GM23248 (cell line): ENCODE measurements around the gene SLC2A6. TPM values are rescaled to one million over a fixed set of nuclear protein-coding genes. Genes with fewer than 3 reads are reported as not detected.
A peak's percentile ranks its signal among the peaks of the same experiment; 100 is the strongest.

ENCODE experiments used
- DNase-seq: peaks from one replicate; pipeline ENCODE4 v3.0.0-alpha.2; 2015
- H2AFZ ChIP-seq: fragments of 200-600 bp; sonication (generic); 2 replicates; pipeline ENCODE4 v1.6.1; 2016; ENCODE audit warnings: antibody characterized with exemption
- H3F3A ChIP-seq: fragments of 200-600 bp; sonication (generic); 2 replicates; pipeline ENCODE4 v1.6.1; 2016; ENCODE audit warnings: mild to moderate bottlenecking, antibody characterized with exemption, mixed run types; ENCODE audit not compliant: insufficient read depth
- H3K27ac ChIP-seq: fragments of 200-600 bp; sonication (generic); 2 replicates; pipeline ENCODE4 v1.5.1; 2016; ENCODE audit warnings: mild to moderate bottlenecking
- H3K27me3 ChIP-seq: fragments of 200-600 bp; sonication (generic); replicated peaks from 2 replicates; pipeline ENCODE4 v1.6.1; 2016; ENCODE audit warnings: mild to moderate bottlenecking; ENCODE audit not compliant: insufficient read depth
- H3K36me3 ChIP-seq: fragments of 200-600 bp; sonication (generic); 2 replicates; pipeline ENCODE4 v1.6.1; 2016; ENCODE audit warnings: low read depth, mild to moderate bottlenecking
- H3K4me1 ChIP-seq: fragments of 200-600 bp; sonication (generic); 2 replicates; pipeline ENCODE4 v1.6.1; 2016; ENCODE audit warnings: mild to moderate bottlenecking; ENCODE audit not compliant: insufficient read depth
- H3K4me2 ChIP-seq: fragments of 200-600 bp; sonication (generic); one replicate; pipeline ENCODE4 v1.6.1; 2016; ENCODE audit warnings: mild to moderate bottlenecking; ENCODE audit not compliant: unreplicated experiment
- H3K4me3 ChIP-seq: fragments of 200-600 bp; sonication (generic); 2 replicates; pipeline ENCODE4 v1.5.1; 2016; ENCODE audit warnings: mild to moderate bottlenecking
- H3K79me2 ChIP-seq: fragments of 200-600 bp; sonication (generic); 2 replicates; pipeline ENCODE4 v1.6.1; 2016; ENCODE audit warnings: mild to moderate bottlenecking; ENCODE audit not compliant: insufficient read depth
- H3K9ac ChIP-seq: fragments of 200-600 bp; sonication (generic); 2 replicates; pipeline ENCODE4 v1.6.1; 2016; ENCODE audit warnings: mild to moderate bottlenecking
- H3K9me2 ChIP-seq: fragments of 200-600 bp; sonication (generic); 2 replicates; pipeline ENCODE4 v1.6.1; 2016; ENCODE audit warnings: mixed run types, mild to moderate bottlenecking, moderate library complexity; ENCODE audit not compliant: insufficient read depth
- H3K9me3 ChIP-seq: fragments of 200-600 bp; sonication (generic); one replicate; pipeline ENCODE4 v1.6.1; 2017; ENCODE audit warnings: low read depth
- H4K20me1 ChIP-seq: fragments of 200-600 bp; sonication (generic); 2 replicates; pipeline ENCODE4 v1.6.0; 2016; ENCODE audit not compliant: insufficient read depth
- EZH2 ChIP-seq: fragments of 200-600 bp; sonication (generic); IDR thresholded peaks from 2 replicates; pipeline ENCODE4 v1.6.1; 2018; ENCODE audit warnings: antibody characterized with exemption, mild to moderate bottlenecking; ENCODE audit not compliant: insufficient read depth, poor library complexity, severe bottlenecking
- EZH2phosphoT487 ChIP-seq: fragments of 200-600 bp; sonication (generic); IDR thresholded peaks from 2 replicates; pipeline ENCODE4 v1.6.1; 2018; ENCODE audit warnings: antibody characterized with exemption, moderate library complexity, mild to moderate bottlenecking, low read depth; ENCODE audit not compliant: insufficient read depth
- WGBS, 2 experiments: methylation state at CpG; one replicate each; pipeline ENCODE4 v1.1.6; 2015 to 2017; ENCODE audit warnings: low lambda C conversion rate in 2 of 2, low coverage in 1 of 2; ENCODE audit errors: missing lambda C conversion rate in 2 of 2; 5-methylcytosine and 5-hydroxymethylcytosine counted together
- in situ Hi-C: fragments of 300-500 bp; cut with MboI; formaldehyde crosslinking; loops from 2 replicates; pipeline ENCODE4 v1.15.0; 2020
- polyA plus RNA-seq: library from polyadenylated mRNA; unstranded; fragments of >200 nt; fragmentation: Nextera tagmentation; extraction: Ambion mirVana; gene quantifications from 2 replicates; pipeline ENCODE4 v1.2.1, GENCODE V29; 2016
- total RNA-seq: library from RNA; depleted of rRNA; stranded (reverse); fragments of >200 nt; shearing (Covaris generic); gene quantifications from 2 replicates; pipeline ENCODE4 v1.2.3, GENCODE V29; 2014; rRNA removed

Gene SLC2A6
- total and polyA plus RNA-seq, 2 experiments from 2014 or later = 6.8 to 12.0 TPM

GRCh38 chr9:133421615-133422542, 57.0 kb downstream of the SLC2A6 start, which contains the start of gene ADAMTS13:
Gene ADAMTS13, plus strand, starts transcription at chr9:133422367. Its CDS starts 77 bp downstream, at chr9:133422444.
- Histone ChIP-seq H4K20me1 (no peaks in the 10 kb centered on the region), H3K9ac (no peak within 1 kb of the TSS), H3F3A (0 out of 2 replicates have a peak, but pooled peaks cover 8% of the 10 kb centered on the region), H3K27me3 (no peaks in the 10 kb centered on the region), H3K9me2 (no peaks in the 10 kb centered on the region), H3K4me1 (no peaks in the 10 kb centered on the region), H3K4me2 (no peak within 1 kb of the TSS), H3K4me3 (no peak within 1 kb of the TSS), H2AFZ (no peak within 1 kb of the TSS), H3K79me2 (peaks cover 8% of the 10 kb centered on the region), H3K9me3 (no peaks in the 10 kb centered on the region), H3K36me3 (no peaks in the 10 kb centered on the region), H3K27ac (no peak within 1 kb of the TSS)
- WGBS, 2 experiments = 62 to 63% methylated on average over 23 of the region's 23 CpGs
- in situ Hi-C loops = no loop called here
- DNase-seq = peak; percentile 30
- no peak for TF ChIP-seq EZH2phosphoT487
- TF ChIP-seq EZH2 = no peak

Other genes starting within 250 kb of the SLC2A6 start
- gene ABO, start 203.9 kb downstream of the SLC2A6 start, total RNA-seq = not detected in 2 replicates
- gene ABO, start 203.9 kb downstream of the SLC2A6 start, polyA plus RNA-seq = not detected in 2 replicates
- gene SURF6, start 142.9 kb downstream of the SLC2A6 start, total RNA-seq = 10.8 and 18.2 TPM in 2 replicates
- gene SURF6, start 142.9 kb downstream of the SLC2A6 start, polyA plus RNA-seq = 13.4 and 14.8 TPM in 2 replicates
- 24.4 and 28.6 TPM in 2 replicates for gene MED22, start 131.0 kb downstream of the SLC2A6 start, total RNA-seq
- gene MED22, start 131.0 kb downstream of the SLC2A6 start, polyA plus RNA-seq = 14.1 and 14.5 TPM in 2 replicates
- gene RPL7A, start 130.9 kb downstream of the SLC2A6 start, total RNA-seq = 1,262 and 1,382 TPM in 2 replicates
- gene RPL7A, start 130.9 kb downstream of the SLC2A6 start, polyA plus RNA-seq = 437 and 458 TPM in 2 replicates
- gene SURF1, start 122.6 kb downstream of the SLC2A6 start, total RNA-seq = 27.7 and 29.1 TPM in 2 replicates
- 57.4 and 62.9 TPM in 2 replicates for gene SURF1, start 122.6 kb downstream of the SLC2A6 start, polyA plus RNA-seq
- 6.3 and 14.8 TPM in 2 replicates for gene SURF2, start 122.5 kb downstream of the SLC2A6 start, total RNA-seq
- 23.4 and 24.4 TPM in 2 replicates for gene SURF2, start 122.5 kb downstream of the SLC2A6 start, polyA plus RNA-seq
- gene SURF4, start 103.0 kb downstream of the SLC2A6 start, total RNA-seq = 638 and 670 TPM in 2 replicates
- gene SURF4, start 103.0 kb downstream of the SLC2A6 start, polyA plus RNA-seq = 406 and 420 TPM in 2 replicates
- 0.32 and 3.4 TPM in 2 replicates for gene STKLD1, start 102.7 kb downstream of the SLC2A6 start, total RNA-seq
- gene STKLD1, start 102.7 kb downstream of the SLC2A6 start, polyA plus RNA-seq = 0.38 and 1.5 TPM in 2 replicates
- 17.3 and 26.9 TPM in 2 replicates for gene REXO4, start 61.1 kb downstream of the SLC2A6 start, total RNA-seq
- gene REXO4, start 61.1 kb downstream of the SLC2A6 start, polyA plus RNA-seq = 17.5 and 22.1 TPM in 2 replicates
- gene ADAMTS13, start 56.7 kb downstream of the SLC2A6 start, total RNA-seq = 2.1 and 2.2 TPM in 2 replicates
- gene ADAMTS13, start 56.7 kb downstream of the SLC2A6 start, polyA plus RNA-seq = 0.86 and 1.4 TPM in 2 replicates
- 7.0 and 8.5 TPM in 2 replicates for gene CACFD1, start 19.1 kb downstream of the SLC2A6 start, total RNA-seq
- gene CACFD1, start 19.1 kb downstream of the SLC2A6 start, polyA plus RNA-seq = 4.7 and 5.1 TPM in 2 replicates
- not detected in 2 replicates for gene MYMK, start 45.9 kb upstream of the SLC2A6 start, total RNA-seq
- not detected in 2 replicates for gene MYMK, start 45.9 kb upstream of the SLC2A6 start, polyA plus RNA-seq
- gene ADAMTSL2, start 55.6 kb upstream of the SLC2A6 start, total RNA-seq = 0.11 TPM in 1 of 2 replicates, not detected in the other
- gene ADAMTSL2, start 55.6 kb upstream of the SLC2A6 start, polyA plus RNA-seq = not detected in 2 replicates
- gene FAM163B, start 130.3 kb upstream of the SLC2A6 start, total RNA-seq = not detected in 2 replicates
- gene FAM163B, start 130.3 kb upstream of the SLC2A6 start, polyA plus RNA-seq = not detected in 2 replicates
- gene DBH, start 157.3 kb upstream of the SLC2A6 start, total RNA-seq = not detected in 2 replicates
- not detected in 2 replicates for gene DBH, start 157.3 kb upstream of the SLC2A6 start, polyA plus RNA-seq